GM11168 (cell line): ENCODE measurements around the gene TUBA3D.
"Not testable (repeated sequence)": the region's sequence is repeated elsewhere in the genome, so short reads cannot be mapped to it uniquely, and the experiment has no call there.

ENCODE experiments used
- in situ Hi-C: fragments of 300-500 bp; cut with MboI; formaldehyde crosslinking; loops from one replicate; pipeline ENCODE4 v1.12.0; 2022; ENCODE audit warnings: low sequenced_read_pairs; ENCODE audit not compliant: unreplicated experiment

Gene TUBA3D

DNA sequence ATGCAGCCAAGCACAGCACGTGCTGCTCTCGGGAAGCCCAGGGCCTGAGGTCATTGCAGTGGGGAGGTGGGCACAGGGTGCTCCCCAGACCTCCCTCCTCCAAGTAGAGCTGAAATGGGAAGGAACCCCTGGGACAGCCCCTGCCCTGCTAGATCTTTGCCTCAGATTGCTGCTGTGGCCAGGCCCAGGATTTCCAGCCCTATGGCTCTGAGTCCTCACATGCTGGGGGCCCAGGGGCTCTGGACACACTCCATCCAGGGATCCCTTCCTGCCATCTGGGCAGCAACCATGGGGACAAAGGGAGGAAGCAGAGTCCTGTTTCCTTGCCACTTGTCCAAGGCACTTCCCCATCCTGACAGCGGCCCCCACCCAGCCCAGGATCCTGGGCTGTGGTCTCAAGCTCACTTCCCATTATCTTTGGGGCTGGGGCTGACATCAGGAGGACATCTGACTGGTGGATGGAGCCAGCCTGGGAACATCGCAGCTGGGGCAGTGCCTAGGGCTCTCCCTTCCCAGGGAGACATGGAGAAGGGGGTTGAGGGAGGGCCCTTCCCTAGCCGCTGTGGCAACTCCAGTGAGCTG, 54.0 kb downstream of the TUBA3D start:
- in situ Hi-C loops = not testable (repeated sequence)

DNA sequence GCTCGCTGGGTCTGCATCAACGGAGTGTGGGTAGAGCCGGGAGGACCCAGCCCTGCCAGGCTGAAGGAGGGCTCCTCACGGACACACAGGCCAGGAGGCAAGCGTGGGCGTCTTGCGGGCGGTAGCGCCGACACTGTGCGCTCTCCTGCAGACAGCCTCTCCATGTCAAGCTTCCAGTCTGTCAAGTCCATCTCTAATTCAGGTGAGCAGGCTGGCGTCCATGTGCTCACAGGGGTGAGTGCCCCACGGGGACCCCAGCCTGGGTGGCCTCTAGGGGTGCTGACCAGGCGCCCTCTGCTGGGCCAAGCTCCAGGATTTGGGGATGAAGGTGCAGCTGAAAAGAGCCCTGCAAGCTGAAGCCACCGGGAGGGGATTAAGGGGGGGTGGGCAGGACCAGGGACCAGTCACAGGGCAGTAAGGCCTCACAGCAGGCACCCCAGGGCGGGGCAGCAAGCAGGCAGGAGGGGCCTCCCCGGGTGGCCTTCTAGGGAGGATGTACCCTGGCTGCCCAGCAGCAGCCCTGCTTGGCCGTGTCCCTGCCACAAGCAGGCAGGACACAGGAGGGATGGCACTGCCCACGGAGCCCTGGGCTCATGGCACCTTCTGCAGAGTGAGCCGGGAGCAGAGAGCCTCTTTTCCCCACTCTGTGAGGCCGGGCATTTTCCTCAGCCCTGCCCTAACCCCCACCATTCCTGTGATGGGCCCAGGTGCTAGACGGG, 54.9 kb downstream of the TUBA3D start:
- in situ Hi-C loops = not testable (repeated sequence)

DNA sequence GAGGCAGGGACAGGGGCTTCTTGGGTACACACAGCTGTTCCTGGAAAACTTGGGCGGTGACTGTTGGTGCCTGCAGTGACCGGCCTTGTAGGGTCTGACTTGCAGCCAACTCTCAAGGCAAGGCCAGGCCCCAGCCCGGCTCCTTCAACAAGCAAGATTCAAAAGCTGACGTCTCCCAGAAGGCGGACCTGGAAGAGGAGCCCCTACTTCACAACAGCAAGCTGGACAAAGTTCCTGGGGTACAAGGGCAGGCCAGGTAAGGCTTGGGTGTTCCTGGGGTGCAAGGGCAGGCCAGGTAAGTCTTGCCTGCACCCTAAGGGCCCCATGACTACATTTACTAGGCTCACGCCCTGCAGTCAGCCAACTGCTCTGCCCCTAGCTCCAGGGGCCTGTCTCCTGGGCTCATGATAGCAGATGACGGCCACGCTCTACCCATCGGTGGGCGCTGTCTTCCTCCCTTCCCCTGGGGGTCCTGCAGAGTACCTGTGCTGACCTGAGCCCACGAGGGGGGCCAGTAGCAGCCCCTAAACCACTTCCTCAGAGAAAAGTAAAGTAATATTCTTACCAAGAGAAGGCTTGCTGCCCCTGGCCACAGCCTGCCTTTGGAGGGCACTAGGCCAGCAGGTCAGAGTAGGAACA, 55.7 kb downstream of the TUBA3D start:
- in situ Hi-C loops = not testable (repeated sequence)
